H9 (cell line): ENCODE measurements around the gene KCNIP4. TPM values are rescaled to one million over a fixed set of nuclear protein-coding genes. Genes with fewer than 3 reads are reported as not detected.

Source experiments
- DNase-seq: peaks from one replicate; pipeline ENCODE4 v3.0.0-alpha.2; 2017
- H2AFZ ChIP-seq: one replicate; pipeline ENCODE4 v1.6.1; 2013; ENCODE audit warnings: mild to moderate bottlenecking, low read length, control low read depth, moderate library complexity
- H2AK5ac ChIP-seq: 2 replicates; pipeline ENCODE4 v1.6.1; 2013; ENCODE audit warnings: low read length, control low read depth, mixed read lengths; ENCODE audit not compliant: insufficient read length
- H2BK120ac ChIP-seq: one replicate; pipeline ENCODE4 v1.6.1; 2013; ENCODE audit warnings: low read depth, mild to moderate bottlenecking, low read length, control low read depth, inconsistent platforms; ENCODE audit not compliant: poor library complexity, severe bottlenecking
- H2BK12ac ChIP-seq: 2 replicates; pipeline ENCODE4 v1.6.1; 2013; ENCODE audit warnings: low read length, control low read depth, mixed read lengths, low read depth; ENCODE audit not compliant: insufficient read length
- H2BK15ac ChIP-seq: 2 replicates; pipeline ENCODE4 v1.6.1; 2013; ENCODE audit warnings: low read depth, low read length, control low read depth
- H2BK20ac ChIP-seq: one replicate; pipeline ENCODE4 v1.6.1; 2013; ENCODE audit warnings: low read depth, mild to moderate bottlenecking, low read length, control low read depth, inconsistent platforms; ENCODE audit not compliant: poor library complexity, severe bottlenecking
- H2BK5ac ChIP-seq: 2 replicates; pipeline ENCODE4 v1.6.1; 2013; ENCODE audit warnings: low read length, control low read depth, mixed read lengths; ENCODE audit not compliant: insufficient read length
- H3K14ac ChIP-seq: 2 replicates; pipeline ENCODE4 v1.6.1; 2013; ENCODE audit warnings: low read length, control low read depth; ENCODE audit not compliant: insufficient read depth
- H3K18ac ChIP-seq: 2 replicates; pipeline ENCODE4 v1.6.1; 2013; ENCODE audit warnings: low read depth, mild to moderate bottlenecking, mixed read lengths, low read length, control low read depth; ENCODE audit not compliant: insufficient read length
- H3K23ac ChIP-seq: 2 replicates; pipeline ENCODE4 v1.6.1; 2013; ENCODE audit warnings: low read length, control low read depth, mixed read lengths, low read depth; ENCODE audit not compliant: insufficient read length
- H3K23me2 ChIP-seq: 2 replicates; pipeline ENCODE4 v1.6.1; 2013; ENCODE audit warnings: low read depth, mild to moderate bottlenecking, mixed read lengths, low read length, control low read depth; ENCODE audit not compliant: insufficient read length, poor library complexity, severe bottlenecking
- H3K27ac ChIP-seq: 2 replicates; pipeline ENCODE4 v1.5.1; 2013; ENCODE audit warnings: low read length, control low read depth, mixed read lengths, low read depth; ENCODE audit not compliant: insufficient read length
- H3K27me3 ChIP-seq: 2 replicates; pipeline ENCODE4 v1.6.1; 2013; ENCODE audit warnings: low read length, control low read depth, inconsistent platforms; ENCODE audit not compliant: insufficient read depth
- H3K4ac ChIP-seq: 2 replicates; pipeline ENCODE4 v1.6.1; 2013; ENCODE audit warnings: low read depth, mild to moderate bottlenecking, control low read depth, inconsistent platforms, low read length, moderate library complexity
- H3K4me1 ChIP-seq: 2 replicates; pipeline ENCODE4 v1.6.1; 2013; ENCODE audit warnings: low read length, control low read depth, inconsistent platforms; ENCODE audit not compliant: insufficient read depth
- H3K4me2 ChIP-seq: 2 replicates; pipeline ENCODE4 v1.6.1; 2013; ENCODE audit warnings: low read length, control low read depth, mixed read lengths; ENCODE audit not compliant: insufficient read length, insufficient read depth
- H3K56ac ChIP-seq: 2 replicates; pipeline ENCODE4 v1.6.1; 2013; ENCODE audit warnings: low read depth, mild to moderate bottlenecking, mixed read lengths, low read length, control low read depth; ENCODE audit not compliant: insufficient read length
- H3K79me1 ChIP-seq: 2 replicates; pipeline ENCODE4 v1.6.1; 2013; ENCODE audit warnings: low read depth, mild to moderate bottlenecking, moderate library complexity, low read length, control low read depth, inconsistent platforms; ENCODE audit not compliant: insufficient read depth, poor library complexity, severe bottlenecking
- H3K79me2 ChIP-seq: 2 replicates; pipeline ENCODE4 v1.6.1; 2013; ENCODE audit warnings: low read length, control low read depth, inconsistent platforms; ENCODE audit not compliant: insufficient read depth
- H3K9ac ChIP-seq: 2 replicates; pipeline ENCODE4 v1.6.1; 2013; ENCODE audit warnings: low read length, control low read depth, mixed read lengths; ENCODE audit not compliant: insufficient read length; ENCODE audit errors: extremely low read depth
- H3K9me3 ChIP-seq: one replicate; pipeline ENCODE4 v1.6.1; 2013; ENCODE audit warnings: low read depth, low read length, inconsistent platforms; ENCODE audit not compliant: control insufficient read depth
- H3T11ph ChIP-seq: one replicate; pipeline ENCODE4 v1.6.1; 2013; ENCODE audit warnings: mild to moderate bottlenecking, low read length, control low read depth, inconsistent platforms
- H4K20me1 ChIP-seq: one replicate; pipeline ENCODE4 v1.6.1; 2013; ENCODE audit not compliant: control insufficient read depth, insufficient read length, insufficient read depth
- H4K5ac ChIP-seq: 2 replicates; pipeline ENCODE4 v1.6.1; 2013; ENCODE audit warnings: low read depth, mild to moderate bottlenecking, mixed read lengths, low read length, control low read depth; ENCODE audit not compliant: insufficient read length
- H4K8ac ChIP-seq: replicated peaks from 2 replicates; pipeline ENCODE4 v1.6.1; 2013; ENCODE audit warnings: low read length, control low read depth, mixed read lengths, low read depth; ENCODE audit not compliant: insufficient read length
- H4K91ac ChIP-seq: 2 replicates; pipeline ENCODE4 v1.6.1; 2013; ENCODE audit warnings: low read depth, mild to moderate bottlenecking, moderate library complexity, mixed read lengths, low read length, control low read depth; ENCODE audit not compliant: insufficient read length
- H3K27ac Mint-ChIP-seq, 3 experiments: 2 replicates in 2 of 3; 3 replicates in 1 of 3; pipeline ENCODE4 v1.8.0; 2020 to 2021; ENCODE audit warnings: mixed read lengths in 3 of 3, mild to moderate bottlenecking in 1 of 3, moderate library complexity in 1 of 3
- H3K27me3 Mint-ChIP-seq: 2 replicates; pipeline ENCODE4 v1.8.0; 2021; ENCODE audit warnings: low read depth, mild to moderate bottlenecking, moderate library complexity, mixed read lengths
- H3K36me3 Mint-ChIP-seq, 3 experiments: 2 replicates in 2 of 3; 3 replicates in 1 of 3; pipeline ENCODE4 v1.8.0; 2020 to 2021; ENCODE audit warnings: low read depth in 3 of 3, mixed read lengths in 3 of 3; ENCODE audit not compliant: insufficient read depth in 1 of 3
- H3K4me1 Mint-ChIP-seq, 2 experiments: 2 replicates each; pipeline ENCODE4 v1.8.0; 2020; ENCODE audit warnings: mixed read lengths in 2 of 2
- H3K4me3 Mint-ChIP-seq, 2 experiments: 2 replicates in 1 of 2; 3 replicates in 1 of 2; pipeline ENCODE4 v1.8.0; 2020 to 2021; ENCODE audit warnings: mild to moderate bottlenecking in 2 of 2, mixed read lengths in 2 of 2, moderate library complexity in 1 of 2
- H3K9me3 Mint-ChIP-seq, 2 experiments: 2 replicates in 1 of 2; 3 replicates in 1 of 2; pipeline ENCODE4 v1.8.0; 2020; ENCODE audit warnings: mild to moderate bottlenecking in 2 of 2, mixed read lengths in 2 of 2, moderate library complexity in 1 of 2
- CTCF ChIP-seq: fragments of 200-600 bp; sonication (generic); conservative IDR thresholded peaks from 3 replicates; pipeline ENCODE4 v1.8.0; 2021; ENCODE audit warnings: antibody characterized with exemption, mild to moderate bottlenecking
- total RNA-seq: library from RNA; stranded (reverse); gene quantifications from 2 replicates; pipeline ENCODE4 v1.2.1, GENCODE V29; 2021

Gene KCNIP4
- total RNA-seq, 1 experiment from 2014 or later = not detected

GRCh38 chr4:21744046-21744445 is 204.5 kb downstream of the KCNIP4 start:
- Histone ChIP-seq H3K27me3 (no peaks in the 10 kb centered on the region), H4K5ac (no peak overlapping the region), H4K20me1 (no peaks in the 10 kb centered on the region), H2BK12ac (no peak overlapping the region), H3T11ph (no peak overlapping the region), H2BK120ac (no peak overlapping the region), H3K27ac (no peak overlapping the region), H3K9ac (no peak overlapping the region), H3K23me2 (no peaks in the 10 kb centered on the region), H3K4me2 (no peak overlapping the region), H3K18ac (no peak overlapping the region), H2BK5ac (no peak overlapping the region), H2AK5ac (no peak overlapping the region), H2BK20ac (no peak overlapping the region), H3K4me1 (no peaks in the 10 kb centered on the region), H2AFZ (no peak overlapping the region), H3K23ac (no peak overlapping the region), H3K9me3 (no peaks in the 10 kb centered on the region), H4K91ac (no peak overlapping the region), H3K56ac (no peak overlapping the region), H3K79me2 (no peaks in the 10 kb centered on the region), H2BK15ac (no peak overlapping the region), H3K4ac (no peak overlapping the region), H4K8ac (no peak overlapping the region), H3K14ac (no peak overlapping the region), H3K79me1 (no peaks in the 10 kb centered on the region)
- H3K27ac Mint-ChIP-seq = no peak overlapping the region
- no peaks in the 10 kb centered on the region for H3K9me3 Mint-ChIP-seq
- H3K27me3 Mint-ChIP-seq = no peaks in the 10 kb centered on the region
- no peak overlapping the region for H3K4me3 Mint-ChIP-seq
- TF ChIP-seq CTCF = no peak
- H3K36me3 Mint-ChIP-seq = no peaks in the 10 kb centered on the region
- H3K4me1 Mint-ChIP-seq = no peaks in the 10 kb centered on the region
- DNase-seq = no peak
